Activated CD4-positive, CD25-positive, alpha-beta regulatory T cell treated with anti-CD3 and anti-CD28 coated beads, Interleukin-2, amount 50 U/mL, for 24 hours (primary cell): Measurements from ENCODE around the gene CHD2.
"Not testable (repeated sequence)": the region's sequence is repeated elsewhere in the genome, so short reads cannot be mapped to it uniquely, and the experiment has no call there.

Source experiments
- ATAC-seq, 2 donors: fragments of 150-1000 bp; cut with Tn5 transposase; one replicate each; pipeline ENCODE4 v1.10.0; 2021; ENCODE audit warnings: mild to moderate bottlenecking in 1 of 2, moderate library complexity in 1 of 2

The CHD2 gene

DNA sequence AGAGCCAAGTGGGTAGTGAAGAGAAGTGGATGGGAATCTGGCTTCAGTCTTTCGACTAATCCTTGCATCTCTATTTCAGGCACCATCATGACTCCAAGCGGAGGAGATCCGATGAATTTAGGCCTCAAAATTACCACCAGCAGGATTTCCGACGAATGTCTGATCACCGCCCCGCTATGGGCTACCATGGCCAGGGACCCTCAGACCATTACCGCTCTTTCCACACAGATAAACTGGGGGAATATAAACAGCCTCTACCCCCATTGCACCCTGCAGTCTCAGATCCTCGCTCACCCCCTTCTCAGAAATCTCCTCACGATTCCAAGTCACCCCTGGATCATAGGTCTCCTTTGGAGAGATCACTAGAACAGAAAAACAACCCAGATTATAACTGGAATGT lies 124.2 kb downstream of the CHD2 start:
- no peak for ATAC-seq

DNA sequence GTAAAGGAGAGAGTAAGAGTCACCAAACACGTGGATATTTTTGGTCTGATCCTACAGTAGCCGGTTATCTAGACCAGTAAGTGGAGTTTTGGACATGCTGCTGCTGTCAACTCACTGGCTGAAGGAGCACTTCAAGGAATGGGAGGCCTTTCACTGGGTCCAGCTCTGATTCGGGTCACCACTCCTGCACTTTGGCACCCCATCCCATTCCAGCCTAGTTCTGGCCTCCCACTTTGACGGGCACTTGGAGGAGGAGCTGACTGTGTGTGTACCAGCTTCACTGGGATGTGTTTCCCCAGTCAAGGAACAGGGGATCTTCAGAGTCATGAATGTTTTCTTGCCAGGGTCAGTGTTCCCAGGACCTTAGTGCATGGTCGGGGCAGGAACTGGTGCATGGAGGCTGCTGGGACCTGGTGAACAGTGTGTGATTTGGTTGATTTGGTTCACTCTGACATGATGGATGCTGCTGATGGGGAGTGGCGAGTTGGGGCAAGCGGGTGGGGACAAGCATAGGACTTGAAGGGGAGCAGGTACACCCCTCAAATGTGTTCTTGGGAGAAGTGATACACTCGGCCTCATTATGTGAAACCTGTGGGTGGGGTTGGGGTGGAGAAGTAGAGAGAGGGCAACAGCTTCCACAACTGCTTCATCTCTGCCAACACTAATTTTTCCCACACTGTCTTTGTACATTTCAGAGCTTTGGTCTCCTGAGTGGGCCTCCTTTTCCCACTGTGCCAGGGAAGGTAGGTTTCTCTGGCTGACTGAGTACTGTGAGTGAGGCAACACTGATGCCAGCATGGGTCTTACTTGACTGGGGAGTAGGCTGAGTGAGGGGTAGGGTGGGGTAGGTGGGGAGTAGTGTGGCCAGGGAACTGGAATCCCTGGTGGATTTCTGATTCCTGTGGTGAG lies 124.8 kb downstream of the CHD2 start:
- no peak for ATAC-seq

DNA sequence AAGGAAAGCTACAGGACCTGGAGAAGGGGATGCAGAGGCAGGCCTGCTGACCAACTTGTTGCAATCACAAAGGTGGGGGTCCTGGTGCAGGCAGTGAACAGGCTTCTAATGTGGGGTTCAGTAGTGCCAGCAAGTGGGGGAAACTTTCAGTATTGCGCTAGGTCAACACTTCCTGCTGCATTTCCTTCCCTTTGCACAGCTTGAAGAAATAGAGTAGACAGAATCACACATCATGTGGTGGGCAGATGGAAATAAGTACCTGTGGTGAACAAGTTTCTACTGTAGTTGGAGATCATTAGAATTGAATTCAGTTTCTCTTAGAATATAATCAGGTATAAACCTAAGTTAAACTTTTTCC lies 125.5 kb downstream of the CHD2 start:
- ATAC-seq = no peak

DNA sequence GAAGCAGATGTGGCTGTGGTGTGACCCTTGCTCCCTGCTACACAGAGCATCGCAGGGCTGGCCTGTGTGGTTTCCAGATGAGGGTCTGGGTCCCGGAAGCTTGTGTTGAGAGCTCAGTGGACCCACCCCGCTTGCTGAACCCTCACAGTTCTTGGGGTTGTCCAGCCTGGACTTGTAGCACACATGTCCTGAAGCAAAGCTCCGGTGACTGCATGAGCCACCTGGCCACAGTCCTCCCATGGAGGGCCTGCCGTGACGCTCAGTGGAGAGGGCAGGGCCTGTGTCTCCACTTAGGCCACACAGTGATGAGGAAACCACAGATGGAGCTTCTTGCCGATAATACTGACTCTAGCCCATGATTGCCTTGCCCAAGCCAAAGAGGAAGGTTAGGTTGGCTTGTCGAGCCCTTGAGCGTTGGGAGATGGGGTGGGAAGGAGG lies 126.3 kb downstream of the CHD2 start:
- ATAC-seq = no peak

DNA sequence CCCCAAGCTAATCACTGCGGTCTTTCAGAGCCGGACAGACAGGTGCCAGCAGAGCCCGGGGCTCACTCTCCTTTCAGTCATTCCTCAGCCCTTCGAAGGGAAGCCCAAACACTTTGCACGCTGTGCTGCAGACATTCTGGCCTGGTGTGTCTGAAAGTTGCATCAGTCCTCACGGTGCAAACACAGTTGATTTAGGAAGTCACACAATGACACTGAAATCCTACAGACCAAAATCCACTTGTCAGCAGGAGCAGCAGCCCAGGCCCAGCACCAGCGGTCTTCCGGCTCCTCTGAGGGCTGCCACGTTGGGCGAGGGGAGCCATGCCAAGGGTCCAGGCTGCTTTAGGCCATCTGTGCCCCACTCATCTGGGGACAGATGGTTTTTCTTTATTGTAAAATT lies 127.3 kb downstream of the CHD2 start:
- no peak for ATAC-seq

DNA sequence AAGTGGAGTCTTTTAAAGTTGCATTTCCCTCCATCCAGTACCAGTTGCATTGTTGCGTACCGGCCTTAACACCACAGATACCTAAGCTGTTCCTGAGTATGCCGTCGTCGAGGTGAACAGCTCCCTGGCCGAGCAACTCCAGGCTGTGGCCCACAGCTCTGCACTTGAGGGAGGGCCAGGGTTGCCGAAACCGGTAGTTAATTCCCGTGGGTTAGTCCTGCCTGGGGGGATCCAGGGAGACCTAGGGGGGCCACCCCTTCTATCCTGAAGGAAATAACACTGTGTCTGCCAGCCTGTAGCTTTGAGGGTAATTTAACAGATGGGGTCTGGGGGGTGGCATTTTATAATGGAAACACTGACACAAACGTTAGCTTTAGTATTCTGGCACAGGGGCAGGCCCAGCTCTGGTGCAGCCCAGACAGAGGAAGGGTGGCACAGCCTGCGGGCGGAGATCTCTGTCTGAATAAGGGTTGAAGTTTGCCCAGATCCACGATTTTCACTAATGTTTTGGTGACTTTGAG lies 128.0 kb downstream of the CHD2 start:
- ATAC-seq = no peak

DNA sequence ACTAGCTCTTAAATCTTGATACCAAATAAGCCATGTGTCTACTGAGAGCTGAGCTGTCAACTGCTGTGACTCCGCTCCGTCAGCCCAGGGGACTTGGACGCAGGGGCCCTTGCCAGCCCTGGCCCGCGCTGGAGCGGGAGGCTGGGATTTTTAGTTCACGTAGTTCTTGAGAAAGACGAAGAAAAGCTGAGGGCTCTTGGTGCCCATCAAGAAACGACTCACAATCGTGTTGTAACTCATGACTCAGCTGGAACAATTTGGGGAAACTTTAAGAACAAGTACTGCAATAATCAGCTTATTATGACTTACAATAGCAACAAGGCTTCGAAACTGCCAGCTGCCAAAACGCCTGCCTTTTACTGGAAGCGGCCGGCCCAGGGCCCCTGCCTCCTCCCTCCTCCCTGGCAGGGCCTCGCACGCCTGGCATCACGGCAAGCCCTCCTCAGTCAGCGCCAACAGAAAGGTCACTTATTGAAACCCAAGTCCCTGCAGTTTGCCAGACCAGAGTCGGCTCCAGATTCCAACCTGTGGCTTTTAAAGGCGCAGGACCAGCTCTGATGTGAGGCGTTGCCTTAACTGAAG lies 128.6 kb downstream of the CHD2 start:
- ATAC-seq = peak; percentile 31 to 45

DNA sequence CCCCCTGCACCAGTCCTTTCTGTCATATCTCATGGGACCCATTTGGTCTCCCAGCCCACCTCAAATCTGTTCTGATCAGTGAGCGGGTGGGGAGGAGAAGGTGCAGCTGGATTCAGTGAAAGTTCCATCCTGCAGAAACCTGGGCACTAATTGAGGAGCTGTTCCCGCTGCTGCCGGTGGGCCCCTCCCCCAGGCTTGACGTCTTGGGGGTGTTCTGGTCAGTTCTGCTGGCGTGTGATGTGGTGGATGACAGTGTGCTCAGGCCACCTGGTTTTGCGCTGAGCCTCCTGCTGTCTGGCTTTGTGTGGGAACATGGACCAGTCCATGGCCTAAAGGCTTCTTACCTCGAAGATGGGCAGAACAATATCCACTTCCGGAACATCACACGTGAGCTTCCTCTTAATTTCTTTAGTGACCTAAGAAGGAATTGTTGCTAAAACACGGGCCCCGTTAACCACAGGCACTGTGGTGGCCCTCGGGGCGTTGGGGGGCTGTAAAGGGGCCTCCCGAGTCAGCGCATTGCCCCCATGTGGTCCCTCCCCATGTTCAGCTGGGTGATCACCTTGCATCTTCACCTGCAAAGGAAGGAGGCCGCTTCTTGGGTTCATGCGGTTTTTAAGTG lies 129.2 kb downstream of the CHD2 start:
- ATAC-seq = no peak

DNA sequence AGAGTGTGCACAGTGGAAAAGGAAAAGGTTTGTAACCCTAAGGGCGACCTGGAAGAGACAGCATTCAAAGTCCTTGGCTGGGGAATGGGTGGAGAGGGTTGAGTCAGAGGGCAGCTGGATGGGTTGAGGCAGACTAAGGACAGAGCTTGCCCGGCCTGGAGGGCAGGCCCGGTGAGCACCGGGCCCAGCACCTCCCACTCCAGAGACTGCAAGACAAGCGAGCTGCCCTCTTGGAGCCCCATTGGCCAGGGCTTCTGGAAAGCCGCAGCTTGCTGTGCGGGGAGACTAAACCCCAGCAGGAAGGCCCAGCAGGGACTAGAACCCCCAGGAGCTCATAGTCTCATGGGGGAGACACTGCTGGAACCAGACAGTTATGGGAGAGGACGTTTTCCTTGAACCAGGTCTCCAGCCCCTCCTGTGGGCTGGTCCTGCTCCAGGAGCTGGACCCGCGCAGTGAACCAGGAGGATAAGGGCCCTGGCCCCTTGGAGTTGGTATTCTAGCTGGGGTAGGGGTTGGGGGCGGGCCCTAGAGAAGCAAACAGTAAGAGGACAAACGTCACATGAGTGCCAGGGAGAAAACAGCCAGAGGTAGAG lies 129.8 kb downstream of the CHD2 start:
- ATAC-seq = no peak

DNA sequence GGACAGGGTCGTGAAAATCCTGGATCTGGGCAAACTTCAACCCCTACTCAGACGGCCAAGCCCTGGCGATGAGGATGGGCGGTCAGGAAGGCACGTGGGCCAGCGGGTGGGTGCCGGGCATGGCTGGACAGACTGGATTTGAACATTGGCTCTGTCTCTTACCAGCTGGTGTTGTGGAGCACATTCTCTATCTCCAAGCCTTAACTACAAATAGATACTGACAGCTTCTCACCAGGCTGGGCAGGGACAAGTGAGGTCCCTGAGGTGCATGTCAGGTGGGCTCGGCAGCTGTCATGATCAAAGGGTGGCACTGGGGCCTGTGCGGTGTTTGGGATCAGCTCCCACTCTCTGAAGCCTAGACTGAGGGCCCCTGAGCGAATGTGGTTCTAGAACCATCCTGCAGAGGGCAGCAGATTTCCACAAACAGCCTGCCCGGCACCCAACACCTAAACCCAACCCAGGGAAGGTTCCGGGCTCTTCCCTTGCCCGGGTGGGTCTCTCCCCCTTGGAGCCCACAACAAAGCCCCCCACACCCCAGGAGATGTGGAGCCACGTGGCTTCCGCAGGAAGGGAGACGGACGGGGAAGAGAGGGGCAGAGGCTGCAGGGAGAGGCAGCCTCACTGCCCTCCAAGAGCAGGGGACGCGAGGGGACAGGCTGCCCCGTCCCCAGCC lies 130.4 kb downstream of the CHD2 start:
- ATAC-seq = peak; percentile 73 to 76

DNA sequence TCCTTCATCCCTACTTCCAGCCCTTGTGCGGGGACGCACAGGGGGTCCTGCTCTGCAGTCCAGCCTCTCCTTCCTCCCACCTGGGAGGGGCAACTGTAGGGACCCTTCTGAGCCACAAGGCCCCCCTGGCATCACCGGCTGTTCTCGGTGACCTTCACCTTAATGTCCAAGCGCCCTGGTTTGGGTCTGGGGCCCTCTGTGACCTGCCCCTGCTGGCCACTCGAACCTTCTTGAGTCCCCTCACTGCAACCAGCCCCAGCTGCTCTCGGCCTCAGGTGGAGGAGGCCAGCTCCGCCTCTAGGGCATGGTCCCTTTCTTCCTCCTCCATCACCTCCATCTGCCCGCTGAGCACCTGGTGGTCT lies 131.0 kb downstream of the CHD2 start:
- no peak for ATAC-seq

DNA sequence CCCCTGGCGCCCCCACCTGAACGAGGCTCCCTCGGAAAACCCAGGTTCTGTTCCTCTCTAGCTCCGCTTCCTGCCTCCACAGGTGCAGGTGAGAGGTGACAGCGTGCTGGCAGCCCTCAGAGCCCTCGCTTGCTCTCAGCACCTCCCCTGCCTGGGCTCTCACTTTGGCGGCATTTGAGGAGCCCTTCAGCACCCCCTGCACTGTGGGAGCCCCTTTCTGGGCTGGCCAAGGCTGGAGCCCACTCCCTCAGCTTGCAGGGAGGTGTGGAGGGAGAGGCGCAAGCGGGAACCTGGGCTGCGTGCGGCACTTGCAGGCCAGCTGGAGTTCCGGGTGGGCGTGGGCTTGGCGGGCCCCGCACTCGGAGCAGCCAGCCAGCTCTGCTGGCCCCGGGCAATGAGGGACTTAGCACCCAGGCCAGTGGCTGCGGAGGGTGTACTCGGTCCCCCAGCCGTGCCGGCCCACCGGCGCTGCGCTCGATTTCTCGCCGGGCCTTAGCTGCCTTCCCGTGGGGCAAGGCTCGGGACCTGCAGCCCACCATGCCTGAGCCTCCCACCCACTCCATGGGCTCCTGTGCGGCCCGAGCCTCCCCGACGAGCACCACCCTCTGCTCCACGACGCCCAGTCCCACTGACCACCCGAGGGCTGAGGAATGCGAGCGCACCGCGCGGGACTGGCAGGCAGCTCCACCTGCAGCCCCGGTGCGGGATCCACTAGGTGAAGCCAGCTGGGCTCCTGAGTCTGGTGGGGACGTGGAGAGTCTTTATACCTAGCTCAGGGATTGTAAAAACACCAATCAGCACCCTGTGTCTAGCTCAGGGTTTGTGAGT lies 131.6 kb downstream of the CHD2 start:
- ATAC-seq = not testable (repeated sequence)

DNA sequence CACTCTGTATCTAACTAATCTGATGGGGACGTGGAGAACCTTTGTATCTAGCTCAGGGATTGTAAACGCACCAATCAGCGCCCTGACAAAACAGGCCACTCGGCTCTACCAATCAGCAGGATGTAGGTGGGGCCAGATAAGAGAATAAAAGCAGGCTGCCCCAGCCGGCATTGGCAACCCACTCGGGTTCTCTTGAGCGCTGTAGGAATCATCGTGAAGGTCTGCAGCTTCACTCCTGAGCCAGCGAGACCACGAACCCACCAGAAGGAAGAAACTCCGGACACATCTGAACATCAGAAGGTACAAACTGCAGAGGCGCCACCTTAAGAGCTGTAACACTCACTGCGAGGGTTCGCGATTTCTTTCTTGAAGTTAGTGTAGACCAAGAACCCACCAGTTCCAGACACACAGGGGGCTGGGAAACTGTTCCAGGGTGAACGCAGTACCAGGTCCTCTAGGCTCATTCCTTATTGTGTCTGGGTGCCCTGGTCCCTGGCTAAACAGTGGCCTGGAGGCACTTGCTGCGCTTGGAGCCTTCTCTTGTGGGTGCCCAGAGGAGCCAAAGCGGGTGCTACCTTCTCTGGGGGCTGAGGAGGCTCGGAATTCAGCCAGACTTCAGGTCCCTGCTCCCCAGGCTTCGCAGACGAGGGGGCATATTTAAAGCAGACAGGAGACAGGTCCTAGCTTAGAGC lies 132.5 kb downstream of the CHD2 start:
- ATAC-seq = not testable (repeated sequence)

DNA sequence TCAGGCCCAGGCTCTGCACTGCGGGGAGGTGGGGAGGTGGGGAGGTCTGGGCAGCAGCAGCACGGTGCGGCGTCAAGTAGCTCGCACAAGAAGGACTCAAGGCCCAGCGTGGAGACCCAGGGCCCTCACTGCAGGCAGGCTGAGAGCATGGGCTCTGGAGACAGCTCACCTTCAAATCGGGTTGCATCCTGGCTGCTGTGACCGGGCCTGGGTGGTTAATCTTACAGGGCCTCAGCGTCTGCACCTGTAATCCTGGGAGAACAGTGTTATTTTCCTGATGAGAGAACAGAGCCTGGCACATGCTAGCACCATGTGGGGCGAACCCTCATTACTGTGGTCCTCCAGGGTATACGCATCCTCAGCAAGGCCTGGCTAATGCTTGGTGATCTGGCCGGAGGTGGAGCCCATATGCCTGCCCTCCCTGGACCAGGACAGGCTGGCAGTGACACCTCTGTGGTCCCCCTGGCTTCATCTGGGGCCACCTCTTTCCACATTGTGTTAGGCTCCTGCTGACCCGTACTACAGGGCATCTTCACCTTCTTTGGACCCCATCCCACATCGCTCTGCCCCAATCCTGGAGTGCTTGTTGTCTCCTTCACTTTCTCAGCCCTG lies 133.4 kb downstream of the CHD2 start:
- no peak for ATAC-seq

DNA sequence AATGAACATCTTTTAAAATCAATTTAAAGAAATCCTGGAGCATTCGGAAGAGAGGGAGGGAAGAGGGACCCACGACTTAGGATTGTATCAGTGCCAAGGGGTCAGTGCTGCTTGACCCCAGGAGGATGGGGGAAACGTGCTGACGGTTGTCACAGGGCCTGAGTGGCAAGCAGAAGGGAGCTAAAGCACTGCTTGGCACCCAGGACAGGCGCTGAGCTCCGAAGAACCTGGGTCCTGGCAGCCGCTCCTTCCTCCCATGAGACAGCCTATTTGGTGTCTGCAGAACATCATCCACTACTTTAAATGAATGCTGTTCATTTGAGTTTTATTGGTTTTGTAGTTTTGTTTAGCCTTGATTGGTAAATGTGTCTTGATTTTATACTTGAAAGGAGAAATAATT lies 134.4 kb downstream of the CHD2 start:
- ATAC-seq = no peak

DNA sequence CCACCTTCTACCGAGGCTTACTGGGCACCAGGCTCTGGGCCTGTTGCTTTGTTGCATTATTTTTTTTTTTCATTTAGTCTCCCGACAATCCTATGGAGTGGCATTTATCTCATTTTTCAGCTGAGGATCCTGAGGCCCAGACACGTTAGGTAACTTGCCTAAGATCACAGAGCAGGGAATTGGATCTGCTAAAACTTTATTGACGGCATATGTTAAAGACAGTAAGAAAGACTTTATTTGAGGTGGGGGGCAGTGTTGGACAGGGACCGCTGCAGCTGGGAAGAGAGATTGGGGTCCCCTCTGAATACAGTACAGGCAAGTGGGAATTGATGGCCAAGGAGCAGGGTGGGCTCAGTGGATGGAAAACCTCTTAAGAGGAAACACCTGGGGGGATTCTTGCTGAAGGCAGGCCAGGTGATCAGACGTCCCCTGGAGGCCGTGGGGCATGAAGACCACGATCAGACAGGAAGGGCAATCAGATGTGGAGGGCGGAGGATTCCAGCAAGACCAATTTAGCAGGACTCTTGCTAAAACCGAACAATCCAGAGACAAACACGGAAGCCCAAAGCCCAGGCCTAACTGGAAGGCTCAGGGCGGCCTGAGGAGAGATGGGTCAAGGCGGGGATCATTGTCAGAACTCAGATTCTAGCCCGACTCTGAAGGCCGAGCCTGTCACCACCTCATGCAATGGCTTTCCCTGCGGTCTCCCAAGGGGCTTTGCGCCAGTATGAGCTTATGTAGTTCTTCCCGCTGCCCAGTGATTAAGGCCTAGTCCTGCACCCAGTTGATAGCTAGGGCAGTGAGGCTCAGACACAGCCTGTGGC lies 135.2 kb downstream of the CHD2 start:
- no peak for ATAC-seq

DNA sequence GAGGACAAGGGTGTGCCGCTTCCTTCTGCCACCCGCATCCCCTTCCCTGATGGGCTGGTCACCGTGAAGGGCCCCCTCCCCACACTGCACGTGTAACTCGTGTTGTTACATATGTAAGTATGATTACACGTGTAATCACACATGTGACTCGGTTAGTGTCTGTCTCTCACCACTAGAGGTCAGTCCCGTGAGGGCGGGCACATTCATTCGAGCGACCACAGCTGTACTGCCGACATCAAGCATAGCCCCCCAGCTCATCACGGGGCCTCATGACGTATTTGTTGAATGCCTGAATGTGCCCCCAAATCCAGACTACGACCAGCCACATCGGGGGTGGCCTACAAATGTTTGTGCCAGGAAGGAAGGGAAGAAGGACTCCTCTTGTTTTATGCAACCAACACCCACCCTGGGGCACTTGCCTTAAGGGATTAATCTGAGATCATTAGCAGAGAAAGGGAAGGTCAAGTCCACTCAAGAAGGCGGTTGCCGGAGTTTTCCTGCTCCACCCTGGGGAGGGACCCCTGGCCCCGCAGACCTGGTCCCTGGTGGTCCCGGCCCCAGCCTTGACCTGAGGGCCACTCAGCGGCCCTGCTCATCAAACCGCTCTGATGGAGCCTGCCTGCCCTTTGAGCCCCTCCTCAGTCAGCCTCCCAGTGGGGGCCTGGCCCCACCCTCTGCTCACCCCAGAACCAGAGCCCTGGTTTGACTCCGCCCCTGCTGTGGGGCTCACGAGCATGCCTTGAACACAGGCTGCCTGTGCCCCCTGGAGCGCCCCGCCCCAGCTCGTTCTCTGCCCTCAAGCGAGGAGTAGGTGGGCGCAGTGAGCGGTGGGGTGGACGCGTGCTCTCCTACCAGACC lies 136.1 kb downstream of the CHD2 start:
- ATAC-seq = peak; percentile 74 to 87

DNA sequence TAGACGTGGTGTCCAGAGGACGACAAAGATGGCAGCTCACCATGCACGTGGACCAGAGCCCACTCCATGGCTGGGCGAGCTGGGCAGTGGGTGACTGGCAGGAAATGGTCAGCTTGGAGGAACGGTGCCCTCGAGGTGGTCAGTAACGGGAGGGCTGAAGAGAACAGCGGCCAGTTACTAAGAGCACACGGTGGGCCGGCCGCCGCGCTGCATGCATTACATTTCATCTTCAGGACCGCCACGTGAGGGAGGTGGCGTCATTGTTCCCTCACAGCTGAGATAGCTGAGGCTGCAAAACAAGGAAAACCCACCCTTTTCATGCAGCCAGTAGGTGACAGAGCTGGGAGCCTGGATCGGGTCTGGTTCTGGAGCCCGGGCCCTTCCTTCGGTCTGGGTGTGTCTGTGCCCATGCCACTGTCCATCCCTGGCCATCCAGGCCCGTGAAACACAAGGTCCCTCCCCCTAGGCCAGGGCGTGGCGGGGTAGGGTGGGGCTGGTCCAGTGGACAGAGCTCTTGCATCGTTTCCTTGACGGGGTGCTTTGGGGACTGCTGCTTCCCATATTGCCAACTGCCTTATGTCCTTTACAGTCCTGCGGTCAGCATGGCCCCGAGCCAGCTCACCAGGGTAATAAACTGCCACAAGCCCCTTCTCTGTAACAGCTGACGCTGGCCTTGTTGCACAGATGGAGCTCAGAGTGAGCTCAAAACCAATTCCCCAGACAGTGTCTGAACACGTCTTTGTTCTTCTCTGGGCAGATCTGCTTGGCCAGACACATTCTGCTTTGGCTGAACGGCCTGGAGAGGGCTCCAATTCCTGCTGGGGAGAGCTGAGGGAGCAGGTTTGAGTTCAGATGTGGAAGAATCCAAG lies 137.1 kb downstream of the CHD2 start:
- no peak for ATAC-seq
